ENCODE results near the gene CCT3. TPM values are rescaled to one million over a fixed set of nuclear protein-coding genes. Genes with fewer than 3 reads are reported as not detected.

CCT3 gene
- total RNA-seq, 1 experiment from 2014 or later: 340 TPM

DNA sequence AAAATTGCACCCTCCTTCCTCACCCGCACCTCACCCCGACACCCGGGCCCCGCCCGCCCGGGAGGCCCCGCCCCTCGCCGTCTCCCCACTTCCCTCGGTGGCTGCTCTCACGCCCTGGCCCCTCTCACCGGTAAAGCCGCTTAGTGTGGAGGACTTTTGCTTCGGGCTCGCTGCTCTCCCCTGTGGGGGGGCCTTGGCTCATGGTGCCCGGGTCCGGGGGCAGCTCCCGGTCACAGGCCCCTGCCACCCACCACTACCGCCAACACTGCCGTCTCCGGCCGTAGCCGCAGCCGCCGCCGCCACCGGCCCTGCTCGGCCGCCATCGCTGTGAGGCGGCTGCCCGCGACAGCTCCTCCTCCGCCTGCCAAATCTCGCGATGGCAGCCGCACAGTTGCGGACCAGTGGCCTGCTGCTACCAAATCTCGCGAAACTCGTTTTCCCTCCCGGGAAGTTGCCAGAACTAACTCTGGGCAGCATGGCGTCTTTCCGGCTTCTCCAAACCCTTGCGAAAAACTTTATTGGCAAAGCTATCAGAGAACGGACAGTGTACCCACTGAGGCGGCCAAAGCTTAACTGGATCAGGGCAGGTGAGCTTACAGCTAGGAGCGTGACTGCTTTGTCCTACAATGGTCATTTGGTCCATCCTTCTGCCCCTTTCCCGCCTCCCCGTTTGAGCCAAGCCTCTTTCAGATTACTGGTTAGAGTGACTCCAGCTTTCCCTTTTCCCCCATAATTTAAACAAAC, 55.4 kb downstream of the CCT3 start, which contains the start of gene SMG5:
TSS of gene SMG5 (minus strand) at position 347 of the 744 bp plus-strand sequence. CDS start at position 202, 145 bp downstream.
- intact Hi-C loops (cut with micrococcal nuclease; ENCODE audit: unreplicated experiment): loop anchor here (1.0 kb wide), 1 partner anchor 56 kb away; the partner anchor contains the start of genes CCT3 and TSACC
- no peaks in the 10 kb centered on the region for H3K9me3 ChIP-seq
- ChIA-PET POLR2A (interaction anchor here (0.6 to 2.3 kb wide), 10 partner anchors 9 to 339 kb away, joined by 3 to 13 read pairs (median 5); partner anchors contain the start of genes ARHGEF2, CCT3, GLMP and MEF2D), CTCF (interaction anchor here (0.6 to 3.7 kb wide), 9 partner anchors 37 to 379 kb away, joined by 3 to 22 read pairs (median 5); partner anchors contain the start of gene SLC25A44)
- peak within 1 kb of the TSS; percentile 78 for H3K4me3 ChIP-seq (ENCODE audit: low read depth, low read length)
- Mint-ChIP-seq H3K9me3 (ENCODE audit: unreplicated experiment) (no peaks in the 10 kb centered on the region), H3K4me3 (ENCODE audit: unreplicated experiment) (peak within 1 kb of the TSS; percentile 78), H3K27ac (ENCODE audit: unreplicated experiment) (peak within 1 kb of the TSS; percentile 61), H3K36me3 (ENCODE audit: insufficient read depth, unreplicated experiment) (peaks cover 32% of the 10 kb centered on the region), H3K4me1 (ENCODE audit: low read depth, unreplicated experiment) (peaks cover 17% of the 10 kb centered on the region), H3K27me3 (ENCODE audit: insufficient read depth, unreplicated experiment) (no peaks in the 10 kb centered on the region)
- DNase-seq: peak; percentile 98
- no peaks in the 10 kb centered on the region for H3K27me3 ChIP-seq (replicated peaks; ENCODE audit: control insufficient read depth, insufficient read depth, low read length)
- TF ChIP-seq, protein P1, sequence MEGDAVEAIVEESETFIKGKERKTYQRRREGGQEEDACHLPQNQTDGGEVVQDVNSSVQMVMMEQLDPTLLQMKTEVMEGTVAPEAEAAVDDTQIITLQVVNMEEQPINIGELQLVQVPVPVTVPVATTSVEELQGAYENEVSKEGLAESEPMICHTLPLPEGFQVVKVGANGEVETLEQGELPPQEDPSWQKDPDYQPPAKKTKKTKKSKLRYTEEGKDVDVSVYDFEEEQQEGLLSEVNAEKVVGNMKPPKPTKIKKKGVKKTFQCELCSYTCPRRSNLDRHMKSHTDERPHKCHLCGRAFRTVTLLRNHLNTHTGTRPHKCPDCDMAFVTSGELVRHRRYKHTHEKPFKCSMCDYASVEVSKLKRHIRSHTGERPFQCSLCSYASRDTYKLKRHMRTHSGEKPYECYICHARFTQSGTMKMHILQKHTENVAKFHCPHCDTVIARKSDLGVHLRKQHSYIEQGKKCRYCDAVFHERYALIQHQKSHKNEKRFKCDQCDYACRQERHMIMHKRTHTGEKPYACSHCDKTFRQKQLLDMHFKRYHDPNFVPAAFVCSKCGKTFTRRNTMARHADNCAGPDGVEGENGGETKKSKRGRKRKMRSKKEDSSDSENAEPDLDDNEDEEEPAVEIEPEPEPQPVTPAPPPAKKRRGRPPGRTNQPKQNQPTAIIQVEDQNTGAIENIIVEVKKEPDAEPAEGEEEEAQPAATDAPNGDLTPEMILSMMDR (IDR thresholded peaks at IDR 0.05; ENCODE audit: insufficient read depth in 1 of 2, low read depth in 1 of 2, low read length in 1 of 2, severe bottlenecking in 1 of 2, unreplicated experiment in 1 of 2): no peak
- no TSS peak for BruUV-seq (replicated peaks)
- H3K36me3 ChIP-seq (ENCODE audit: control insufficient read depth, insufficient read depth, low read length): peaks cover 7% of the 10 kb centered on the region
- H3K4me1 ChIP-seq: peaks cover 24% of the 10 kb centered on the region

DNA sequence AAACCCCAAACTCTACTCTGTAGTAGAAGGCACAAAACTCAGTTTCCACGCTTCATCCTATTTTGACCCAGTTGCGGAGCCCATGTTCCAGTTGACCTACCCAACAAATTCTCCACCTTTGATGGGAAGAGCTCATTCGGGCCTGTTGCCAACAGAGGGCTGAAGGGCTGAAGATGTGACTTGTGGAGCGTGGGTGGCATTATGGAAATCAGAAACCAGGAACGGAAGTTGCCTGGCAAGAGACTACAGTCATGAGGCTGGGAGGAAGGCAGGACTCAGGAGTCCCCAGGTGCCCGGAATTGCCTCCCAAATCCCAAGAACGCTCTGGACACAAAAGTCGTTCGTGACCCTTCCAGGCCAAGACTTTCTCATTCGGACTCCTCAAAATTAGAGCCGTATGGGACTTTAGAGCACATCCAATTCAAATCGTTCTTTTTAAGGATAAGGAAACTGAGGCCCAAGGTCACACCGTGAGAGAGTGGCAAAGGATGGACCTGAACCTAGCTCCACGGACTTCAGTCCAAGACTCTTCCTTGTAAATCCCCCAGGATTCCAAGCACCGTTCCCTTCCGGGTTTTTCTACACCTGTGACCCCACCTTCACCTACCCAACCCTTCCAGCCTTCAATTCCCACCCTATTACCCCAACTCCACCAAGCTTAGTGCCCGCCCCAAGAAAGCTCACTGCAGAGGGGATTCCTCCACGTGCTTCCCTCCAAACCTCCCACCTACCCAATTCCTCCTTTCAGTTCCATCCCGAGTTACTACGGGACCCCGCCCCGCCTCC, 56.2 kb downstream of the CCT3 start:
- Mint-ChIP-seq H3K36me3 (ENCODE audit: insufficient read depth, unreplicated experiment) (peaks cover 39% of the 10 kb centered on the region), H3K9me3 (ENCODE audit: unreplicated experiment) (no peaks in the 10 kb centered on the region), H3K4me3 (ENCODE audit: unreplicated experiment) (peak overlapping the region; percentile 78), H3K4me1 (ENCODE audit: low read depth, unreplicated experiment) (peaks cover 24% of the 10 kb centered on the region), H3K27me3 (ENCODE audit: insufficient read depth, unreplicated experiment) (no peaks in the 10 kb centered on the region), H3K27ac (ENCODE audit: unreplicated experiment) (peak overlapping the region; percentile 61)
- no peaks in the 10 kb centered on the region for H3K27me3 ChIP-seq (replicated peaks; ENCODE audit: control insufficient read depth, insufficient read depth, low read length)
- no peaks in the 10 kb centered on the region for H3K9me3 ChIP-seq
- CTCF ChIA-PET: interaction anchor here (0.6 to 3.7 kb wide), 9 partner anchors 38 to 378 kb away, joined by 3 to 22 read pairs (median 5); partner anchors contain the start of gene SLC25A44
- peak overlapping the region; percentile 78 for H3K4me3 ChIP-seq (ENCODE audit: low read depth, low read length)
- TF ChIP-seq, protein P1 (IDR thresholded peaks at IDR 0.05; ENCODE audit: insufficient read depth in 1 of 2, low read depth in 1 of 2, low read length in 1 of 2, severe bottlenecking in 1 of 2, unreplicated experiment in 1 of 2): no peak
- intact Hi-C loops (cut with micrococcal nuclease; ENCODE audit: unreplicated experiment): loop anchor here (1.0 kb wide), 1 partner anchor 56 kb away; the partner anchor contains the start of genes CCT3 and TSACC
- no peak for DNase-seq
- H3K4me1 ChIP-seq: peaks cover 24% of the 10 kb centered on the region
- BruUV-seq (replicated peaks): TSS peak; percentile 43
- POLR2A ChIA-PET: interaction anchor here (0.6 to 2.3 kb wide), 10 partner anchors 9 to 304 kb away, joined by 3 to 13 read pairs (median 6); partner anchors contain the start of genes ARHGEF2, CCT3, GLMP and MEF2D
- peaks cover 9% of the 10 kb centered on the region for H3K36me3 ChIP-seq (ENCODE audit: control insufficient read depth, insufficient read depth, low read length)

DNA sequence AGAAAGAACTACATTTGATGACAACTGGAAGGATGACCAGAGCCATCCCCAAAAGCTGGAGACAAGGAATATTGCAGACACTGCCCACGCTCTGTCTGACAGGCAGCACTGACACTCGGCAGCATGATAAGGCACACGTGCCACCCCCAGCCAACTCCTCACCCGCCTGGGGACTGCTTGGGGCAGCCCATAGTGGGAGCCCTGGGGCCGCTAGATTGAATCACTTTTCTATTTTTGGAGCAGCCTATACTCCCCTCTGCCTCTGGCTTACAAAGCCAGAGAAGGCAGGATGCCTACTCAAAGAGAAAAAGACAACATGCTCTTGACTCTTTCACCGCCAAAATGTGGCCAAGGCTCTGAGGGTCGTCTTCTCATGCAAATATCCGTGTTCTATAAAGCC, 56.8 kb downstream of the CCT3 start:
- intact Hi-C loops (cut with micrococcal nuclease; ENCODE audit: unreplicated experiment): no loop called here
- POLR2A ChIA-PET: interaction anchor here (0.6 to 1.0 kb wide), 2 partner anchors 63 to 68 kb away, joined by 3 read pairs; partner anchors contain the start of gene PMF1

More for the DNA sequence above, 56.8 kb downstream of the CCT3 start:
- Histone ChIP-seq H3K36me3 (ENCODE audit: control insufficient read depth, insufficient read depth, low read length) (peaks cover 9% of the 10 kb centered on the region), H3K27me3 (replicated peaks; ENCODE audit: control insufficient read depth, insufficient read depth, low read length) (no peaks in the 10 kb centered on the region), H3K9me3 (no peaks in the 10 kb centered on the region), H3K4me1 (peaks cover 24% of the 10 kb centered on the region), H3K4me3 (ENCODE audit: low read depth, low read length) (peak overlapping the region; percentile 78)
- CTCF ChIA-PET: interaction anchor here (0.6 to 3.7 kb wide), 2 partner anchors 38 to 56 kb away, joined by 5 to 22 read pairs; no protein-coding TSS in a partner anchor
- Mint-ChIP-seq H3K4me1 (ENCODE audit: low read depth, unreplicated experiment) (peaks cover 24% of the 10 kb centered on the region), H3K9me3 (ENCODE audit: unreplicated experiment) (no peaks in the 10 kb centered on the region), H3K36me3 (ENCODE audit: insufficient read depth, unreplicated experiment) (peaks cover 45% of the 10 kb centered on the region), H3K27ac (ENCODE audit: unreplicated experiment) (peak overlapping the region; percentile 61), H3K27me3 (ENCODE audit: insufficient read depth, unreplicated experiment) (no peaks in the 10 kb centered on the region), H3K4me3 (ENCODE audit: unreplicated experiment) (peak overlapping the region; percentile 78)
- no TSS peak for BruUV-seq (replicated peaks)
- DNase-seq: no peak
- TF ChIP-seq, protein P1 (IDR thresholded peaks at IDR 0.05; ENCODE audit: insufficient read depth in 1 of 2, low read depth in 1 of 2, low read length in 1 of 2, severe bottlenecking in 1 of 2, unreplicated experiment in 1 of 2): no peak

Data from Caco-2 (cell line).